Erythroblast (primary cell): Measurements from ENCODE around the gene EPOP.

Experiments
- GATA1 ChIP-seq: IDR thresholded peaks from 2 replicates; pipeline ENCODE4 v1.6.1; 2011; ENCODE audit warnings: low read depth, mild to moderate bottlenecking, control low read depth, low read length, moderate library complexity
- POLR2A ChIP-seq: IDR thresholded peaks from 2 replicates; pipeline ENCODE4 v1.6.1; 2011; ENCODE audit warnings: mild to moderate bottlenecking, low read length

DNA sequence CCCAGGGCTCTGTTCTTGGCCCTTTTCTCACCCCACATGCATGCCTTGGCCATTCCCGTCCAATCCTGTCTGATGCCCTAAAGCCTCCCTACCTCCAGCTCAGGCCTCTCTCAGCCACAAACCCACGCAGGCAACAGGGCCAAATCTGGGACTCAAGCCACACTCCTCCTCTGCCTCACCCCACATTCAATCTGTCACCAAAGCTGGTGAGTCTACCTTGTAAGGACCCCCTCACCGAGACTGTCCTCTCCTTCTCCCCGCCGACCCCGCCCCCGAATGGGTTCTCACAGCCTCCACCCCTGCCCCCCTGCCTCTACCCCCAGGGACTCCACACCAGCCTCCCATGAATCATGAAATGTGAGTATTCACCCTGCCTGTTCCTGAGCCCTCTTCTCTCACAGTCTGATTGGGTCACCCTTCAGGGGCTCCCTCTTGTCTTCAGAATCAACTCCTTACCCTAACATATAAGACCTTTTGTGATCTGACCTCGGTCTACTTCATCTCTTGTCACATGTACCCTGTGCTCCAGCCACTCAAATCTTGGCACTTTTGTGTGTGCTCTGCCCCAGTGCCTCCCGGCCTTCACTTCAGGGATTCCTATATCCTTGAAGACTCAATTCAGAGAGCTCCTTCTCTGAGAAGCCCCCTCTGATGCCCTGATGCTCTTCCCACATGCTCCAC is 10.7 kb downstream of the EPOP start:
- TF ChIP-seq POLR2A: no peak
- TF ChIP-seq GATA1: no peak
